NOMO-1 treated with DMSO at 0.1 percent for 48 hours (cell line): Measurements from ENCODE around the gene EPS8.

Experiments
- DNase-seq: peaks from one replicate; lab custom pipeline; 2025; ENCODE audit not compliant: unreplicated experiment; lab: John Stamatoyannopoulos, UW

EPS8 gene

DNA sequence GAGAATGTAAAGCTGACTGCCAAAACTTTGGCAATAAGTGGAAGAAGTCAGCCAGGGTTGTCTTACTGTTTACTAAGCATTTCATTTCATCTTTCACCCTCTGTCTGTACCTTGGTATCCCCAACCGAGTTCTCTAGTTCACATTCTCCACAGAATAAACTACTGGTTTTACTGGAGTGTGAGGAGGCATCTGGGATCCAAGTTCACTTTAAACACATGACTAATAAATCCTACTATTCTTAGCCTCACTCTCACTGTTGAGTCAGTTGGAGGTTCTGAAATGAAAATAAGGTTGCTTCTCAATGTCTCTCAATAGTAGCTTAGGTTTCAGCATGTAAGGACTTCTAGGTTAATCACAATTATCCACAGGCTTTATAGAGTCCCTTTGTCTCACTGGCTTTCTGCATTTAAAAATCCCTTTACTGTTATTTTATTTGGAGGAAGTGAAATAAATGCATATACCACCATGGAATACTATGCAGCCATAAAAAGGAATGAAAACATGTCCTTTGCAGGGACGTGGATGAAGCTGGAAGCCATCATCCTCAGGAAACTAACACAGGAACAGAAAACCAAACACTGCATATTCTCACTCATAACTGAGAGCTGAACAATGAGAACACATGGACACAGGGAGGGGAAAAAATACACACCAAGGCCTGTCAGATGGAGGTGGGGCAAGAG, 95.8 kb downstream of the EPS8 start:
- DNase-seq = no peak

DNA sequence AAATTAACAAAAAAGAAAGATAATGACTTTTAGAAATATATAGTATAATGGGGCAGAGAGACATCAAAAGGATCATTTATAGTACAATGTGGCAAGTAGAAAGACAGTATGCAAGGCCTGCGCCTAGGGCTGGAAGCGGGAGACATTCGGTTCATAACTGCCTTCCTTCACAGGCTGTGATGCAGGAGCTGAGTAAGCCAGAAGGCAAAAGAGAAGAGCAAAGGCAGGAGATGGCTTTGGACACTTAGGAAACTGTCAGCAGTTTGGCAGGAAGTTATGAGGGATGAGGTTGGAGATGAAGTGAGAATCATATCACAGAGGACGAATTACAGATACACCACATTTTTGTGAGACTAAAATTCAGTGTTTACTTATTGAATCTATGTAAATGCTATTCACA, 97.8 kb downstream of the EPS8 start:
- DNase-seq = no peak

DNA sequence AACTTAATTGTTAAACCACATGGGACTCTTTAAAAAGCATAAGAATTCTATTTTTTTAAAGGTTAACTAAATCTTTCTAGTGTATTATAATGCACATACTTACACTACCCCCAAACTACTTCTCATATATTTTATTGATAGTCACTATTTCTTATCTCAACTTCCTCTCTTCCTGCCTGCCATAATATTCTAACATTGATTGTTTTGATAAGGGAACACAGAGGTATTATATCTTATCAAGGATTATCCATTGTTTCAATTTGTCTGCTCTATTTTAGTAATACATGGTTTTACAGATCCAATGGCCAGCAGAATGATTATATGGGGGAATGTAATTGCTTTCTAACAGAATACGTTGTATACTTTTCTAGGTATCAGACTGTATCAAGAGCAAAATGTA, 98.9 kb downstream of the EPS8 start:
- no peak for DNase-seq

DNA sequence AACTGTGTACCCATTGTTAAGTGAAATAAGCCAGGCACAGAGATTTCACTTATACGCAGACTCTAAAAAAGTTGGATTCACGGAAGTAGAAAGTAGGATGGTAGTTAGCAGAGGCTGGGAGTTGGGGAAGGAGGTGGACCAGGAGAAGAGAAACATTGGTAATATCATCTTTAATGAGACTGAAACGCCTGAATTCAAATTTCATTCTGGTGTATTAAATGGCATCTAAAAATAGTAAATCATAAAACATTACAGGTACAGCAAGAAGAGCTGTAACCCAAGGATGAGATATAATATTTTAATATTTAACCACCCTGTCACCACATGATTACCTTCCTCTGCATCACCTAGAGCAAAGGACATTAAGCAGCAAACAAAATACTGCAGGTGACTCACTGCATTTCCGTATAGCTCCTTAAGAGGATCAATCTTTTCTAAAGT, 99.4 kb downstream of the EPS8 start:
- no peak for DNase-seq

DNA sequence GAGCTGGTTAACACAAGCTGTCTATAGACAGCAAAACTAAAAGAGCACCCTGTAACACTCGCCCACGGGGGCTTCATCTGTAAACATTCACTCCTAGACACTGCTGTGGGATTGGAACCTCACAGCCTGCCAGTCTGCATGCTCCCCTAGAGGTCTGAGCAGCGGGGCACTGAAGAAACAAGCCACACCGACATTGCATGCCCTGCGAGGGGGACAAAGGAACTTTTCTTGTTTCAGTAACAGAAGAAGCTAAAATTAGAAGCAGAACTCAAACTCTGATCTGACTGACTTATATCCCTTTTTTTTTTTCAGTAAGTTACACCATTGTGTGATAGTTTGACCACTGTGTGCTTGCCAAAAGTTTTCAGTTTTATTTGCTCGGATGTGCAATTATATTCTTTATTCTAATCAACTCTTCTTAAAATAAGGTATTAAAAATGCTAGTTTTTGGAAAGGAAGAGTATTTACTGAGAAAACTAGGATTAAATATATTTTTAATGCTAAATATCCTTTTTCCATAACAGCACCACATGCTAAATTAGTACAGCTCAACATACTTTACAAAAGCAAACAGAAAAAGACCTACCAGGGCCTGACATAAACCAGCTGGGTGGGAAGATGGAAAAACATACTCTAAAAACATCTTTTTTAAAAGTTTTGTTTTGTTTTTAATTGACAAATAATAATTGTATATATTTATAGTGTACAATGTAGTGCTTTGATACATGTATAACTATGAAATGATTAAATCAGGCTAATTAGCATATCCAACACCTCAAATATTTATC, 100.2 kb downstream of the EPS8 start:
- peak; percentile 66 for DNase-seq

DNA sequence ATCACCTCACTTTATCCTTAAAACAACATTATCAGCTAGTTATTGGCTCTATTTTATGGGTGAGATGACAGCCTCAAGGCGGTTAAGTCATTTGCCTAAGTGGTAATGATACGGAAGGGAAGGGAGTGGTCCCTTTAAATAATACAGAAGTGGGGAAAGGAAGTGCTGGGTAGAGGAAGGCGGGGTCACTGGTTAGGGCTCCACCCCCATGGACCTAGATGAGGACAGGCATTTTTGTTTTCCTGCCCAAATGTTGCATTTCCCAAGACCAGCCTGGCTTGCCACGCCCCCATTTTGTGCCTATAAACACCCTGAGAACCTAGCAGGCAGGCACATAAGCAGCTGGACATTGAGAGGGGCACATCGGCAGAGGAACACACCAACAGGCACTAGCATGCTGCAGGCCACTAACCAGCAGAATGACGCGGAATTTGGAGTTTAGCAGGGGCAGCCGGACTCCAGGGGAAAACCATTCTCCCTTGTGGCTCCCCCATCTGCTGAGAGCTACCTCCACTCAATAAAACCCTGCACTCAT, 100.9 kb downstream of the EPS8 start:
- peak; percentile 91 for DNase-seq

DNA sequence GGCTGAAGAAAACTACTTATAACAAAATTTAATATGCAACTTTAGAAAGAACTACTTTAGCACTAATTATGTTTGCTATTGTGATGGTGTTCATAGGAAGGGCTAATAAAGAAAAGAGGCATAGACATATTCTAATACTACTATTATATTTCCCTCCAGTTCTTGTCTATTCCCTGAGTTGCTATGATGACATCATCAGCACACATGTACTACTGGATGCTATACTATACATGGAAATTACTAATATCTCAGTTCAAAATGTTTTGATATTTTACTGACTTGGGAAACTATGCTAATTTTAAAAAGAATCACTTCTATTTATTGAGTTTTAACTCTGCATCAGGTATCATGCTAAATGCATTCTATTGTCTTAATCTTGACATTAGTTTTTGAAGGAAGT, 101.6 kb downstream of the EPS8 start:
- DNase-seq = no peak

DNA sequence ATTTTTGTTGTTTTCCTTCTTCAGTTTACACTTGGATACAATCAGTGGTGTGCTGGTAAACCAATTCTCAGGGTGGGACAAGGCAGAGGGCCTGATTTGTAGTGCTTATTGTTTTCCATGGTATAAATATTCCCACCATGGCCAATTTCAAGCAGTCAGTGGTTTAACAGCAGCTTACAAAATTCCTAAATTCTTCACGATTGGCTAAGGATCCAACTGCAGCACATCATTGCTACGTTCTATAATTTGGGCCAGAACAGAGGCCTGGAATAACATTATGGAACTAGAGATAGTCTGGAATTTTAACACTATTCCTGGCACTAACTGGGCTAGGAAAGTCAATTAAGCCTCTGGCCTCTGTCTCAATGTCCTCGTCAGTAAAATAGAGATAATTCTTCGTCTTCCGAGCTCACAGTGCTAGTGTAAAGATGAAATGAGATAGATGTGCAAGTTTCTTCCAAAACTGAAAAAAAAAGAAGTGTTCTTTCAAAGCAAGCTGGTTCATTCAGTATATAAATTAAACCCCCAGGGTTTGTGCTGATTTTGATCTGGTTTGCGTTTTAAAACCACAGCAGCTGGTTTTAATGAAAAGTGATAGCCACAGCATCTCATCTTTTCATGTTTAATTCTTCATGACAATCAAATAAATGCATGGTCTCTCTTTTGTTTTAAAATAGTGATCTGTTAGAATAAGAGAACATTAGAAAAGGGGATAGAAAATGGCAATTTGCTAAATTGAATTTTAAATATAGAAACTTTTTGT, 104.1 kb downstream of the EPS8 start:
- DNase-seq = no peak

DNA sequence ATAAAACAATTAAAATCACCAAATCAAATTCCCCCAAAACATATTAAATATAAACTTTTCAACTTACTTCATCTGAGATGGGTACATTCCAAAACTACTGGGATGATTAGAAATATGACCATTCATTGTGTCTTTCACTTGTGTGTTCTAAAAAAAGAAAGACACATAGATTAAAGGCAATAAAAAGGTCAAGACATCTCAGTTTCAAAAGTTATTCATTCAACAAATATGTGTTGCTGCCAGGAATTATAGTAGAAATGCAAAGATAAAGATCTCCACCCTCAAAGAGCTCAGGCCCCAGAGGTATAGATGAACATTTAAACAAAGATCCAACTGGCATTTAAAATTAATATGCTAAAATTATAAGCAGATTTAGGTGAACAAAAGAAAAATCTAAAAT, 106.4 kb downstream of the EPS8 start:
- DNase-seq = no peak

DNA sequence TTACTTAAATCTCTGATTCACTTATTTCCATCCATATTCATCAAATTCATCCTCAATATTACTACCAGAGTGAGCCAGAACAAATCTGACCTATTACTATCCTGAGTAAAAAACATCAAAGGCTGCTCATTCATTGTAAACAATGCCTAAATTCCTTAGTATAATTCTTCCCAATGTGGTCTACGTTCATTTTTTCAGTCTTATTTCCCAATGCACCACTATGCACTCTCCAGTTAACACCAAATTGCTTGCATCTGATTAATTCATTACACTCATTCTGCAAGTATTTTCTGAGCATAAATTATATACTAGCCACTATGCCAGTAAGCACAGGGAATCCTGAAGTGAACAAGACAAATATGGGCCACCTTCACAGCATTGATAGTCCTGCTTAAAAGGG, 110.0 kb downstream of the EPS8 start:
- no peak for DNase-seq

DNA sequence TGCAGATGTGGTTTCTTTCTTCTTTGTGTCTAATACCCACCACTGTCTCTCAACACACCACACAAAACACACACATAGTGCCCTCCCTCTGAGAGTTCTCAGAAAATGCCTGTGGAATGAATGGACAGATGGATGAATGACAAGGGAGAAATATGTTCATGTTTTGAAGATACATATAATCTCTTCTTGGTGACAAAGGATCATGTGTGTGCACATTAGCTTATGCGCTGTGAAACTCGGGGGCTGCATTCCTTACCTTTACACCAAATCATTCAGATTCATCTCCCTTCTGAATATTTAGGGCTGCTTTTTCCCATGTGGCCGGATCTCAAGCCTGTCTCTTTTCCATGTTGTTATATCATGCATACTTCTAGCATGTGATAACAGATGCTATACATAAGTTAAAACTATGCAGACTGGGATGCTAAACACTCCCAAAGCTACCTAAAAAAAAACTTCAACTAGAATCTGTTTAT, 111.4 kb downstream of the EPS8 start:
- no peak for DNase-seq

DNA sequence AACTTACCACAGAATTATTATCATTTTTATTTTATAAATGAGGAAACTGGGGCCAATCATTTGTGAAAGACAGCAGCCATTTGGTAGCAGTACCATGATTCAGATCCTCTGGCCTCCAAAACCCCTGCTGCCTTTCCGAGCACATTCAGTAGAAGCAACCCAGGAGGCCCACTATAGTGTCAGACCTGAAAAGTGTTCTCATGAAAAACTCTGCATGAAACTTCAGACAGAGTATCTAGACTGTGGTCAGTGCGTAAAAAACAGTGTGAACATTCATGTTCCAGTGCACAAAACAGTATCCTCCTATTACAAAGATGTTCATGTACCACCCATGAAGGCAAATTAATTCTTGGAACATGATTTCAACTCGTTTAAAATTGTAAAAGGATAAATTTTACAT, 112.0 kb downstream of the EPS8 start:
- no peak for DNase-seq

DNA sequence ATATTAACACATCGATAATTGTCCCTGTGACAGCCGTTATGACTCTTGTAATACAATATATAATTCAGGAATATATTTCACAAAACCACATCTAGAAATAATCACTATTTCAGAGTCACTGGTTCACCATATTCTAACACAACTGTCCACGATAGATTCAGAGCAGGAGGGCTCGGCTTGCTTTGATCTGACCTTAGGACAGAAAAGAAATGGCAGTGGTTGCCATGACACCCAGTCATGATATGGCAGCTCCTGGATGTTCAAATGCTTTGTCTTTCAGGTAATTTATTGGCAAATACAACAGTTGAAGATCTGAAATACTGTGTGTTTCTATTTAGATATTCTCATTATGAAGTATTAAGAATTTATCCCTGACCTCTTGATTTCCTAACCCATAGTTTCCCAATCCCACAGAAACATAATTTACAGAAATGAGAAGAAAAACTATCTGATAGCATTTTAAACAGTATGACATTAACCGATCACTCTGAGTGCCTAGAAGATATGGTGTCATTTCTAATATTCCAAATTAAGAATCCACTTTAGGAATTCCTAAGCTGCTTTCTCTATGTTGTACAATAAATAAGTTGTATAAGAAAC, 116.4 kb downstream of the EPS8 start:
- DNase-seq = no peak

DNA sequence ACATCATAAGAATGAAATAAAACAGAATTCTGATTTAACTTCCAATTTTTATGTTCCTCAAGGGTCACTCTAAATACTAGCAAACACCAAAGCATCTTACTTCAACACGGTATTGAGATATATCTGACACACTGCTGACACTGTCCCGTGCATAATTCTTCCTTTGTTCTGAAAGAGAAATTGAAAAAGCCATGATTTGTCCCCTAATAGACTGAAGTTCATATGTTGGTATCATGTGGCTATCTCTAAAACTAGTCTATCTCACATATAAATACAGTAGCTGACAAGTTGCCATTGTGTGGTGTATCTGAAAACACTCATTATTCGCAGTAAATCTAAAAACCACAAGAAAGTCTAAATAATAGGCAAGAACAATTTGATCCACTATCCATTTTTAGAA, 118.4 kb downstream of the EPS8 start:
- no peak for DNase-seq

DNA sequence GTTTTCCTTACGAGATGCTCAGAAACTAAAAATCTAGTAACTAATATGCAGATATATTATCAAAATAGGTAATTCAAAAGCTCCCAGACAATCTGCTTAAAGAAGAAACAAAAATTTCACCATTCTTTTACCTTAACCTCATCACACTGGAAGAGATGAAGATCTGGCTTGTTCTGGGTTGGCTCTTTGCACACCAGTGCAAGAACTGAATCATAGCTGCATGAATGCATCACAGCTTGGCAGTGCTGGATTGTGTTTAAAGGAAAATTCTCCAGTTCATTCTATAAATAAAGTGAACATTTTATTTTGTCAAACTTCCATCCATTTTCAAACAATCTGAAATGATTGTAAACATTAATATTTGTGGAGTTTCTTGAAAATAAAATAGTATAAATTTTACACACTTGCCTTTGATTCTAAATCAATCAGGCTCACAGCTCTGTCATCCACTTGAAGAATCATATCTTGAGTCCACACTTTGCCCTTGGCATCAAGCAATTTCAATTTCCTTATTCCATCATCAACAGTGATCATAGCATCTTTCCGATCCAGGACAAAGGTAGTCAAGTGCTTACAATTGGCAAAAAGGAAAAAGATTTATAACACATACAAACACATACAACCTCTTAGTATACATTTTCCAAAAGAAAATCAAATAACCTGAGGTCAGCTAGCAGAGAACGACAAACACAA, 119.8 kb downstream of the EPS8 start:
- no peak for DNase-seq

DNA sequence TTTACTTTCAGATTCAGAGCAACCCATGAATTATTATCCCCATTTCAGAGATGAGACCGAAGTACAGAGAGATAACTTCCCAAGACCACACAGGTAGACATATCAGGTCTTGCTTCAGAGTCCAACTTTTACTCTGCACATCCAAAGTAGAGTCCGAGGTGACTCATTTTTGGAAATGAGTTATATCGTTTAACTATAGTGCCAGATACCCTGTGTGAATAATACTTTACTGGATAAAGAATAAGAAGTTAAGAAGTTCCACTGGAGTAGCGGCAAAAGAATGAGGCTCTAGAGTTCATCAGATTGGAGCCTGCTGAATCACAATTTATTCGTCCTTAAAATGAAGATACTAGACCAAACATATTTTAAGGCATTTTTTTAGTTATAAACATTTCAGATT, 124.7 kb downstream of the EPS8 start:
- DNase-seq = no peak

DNA sequence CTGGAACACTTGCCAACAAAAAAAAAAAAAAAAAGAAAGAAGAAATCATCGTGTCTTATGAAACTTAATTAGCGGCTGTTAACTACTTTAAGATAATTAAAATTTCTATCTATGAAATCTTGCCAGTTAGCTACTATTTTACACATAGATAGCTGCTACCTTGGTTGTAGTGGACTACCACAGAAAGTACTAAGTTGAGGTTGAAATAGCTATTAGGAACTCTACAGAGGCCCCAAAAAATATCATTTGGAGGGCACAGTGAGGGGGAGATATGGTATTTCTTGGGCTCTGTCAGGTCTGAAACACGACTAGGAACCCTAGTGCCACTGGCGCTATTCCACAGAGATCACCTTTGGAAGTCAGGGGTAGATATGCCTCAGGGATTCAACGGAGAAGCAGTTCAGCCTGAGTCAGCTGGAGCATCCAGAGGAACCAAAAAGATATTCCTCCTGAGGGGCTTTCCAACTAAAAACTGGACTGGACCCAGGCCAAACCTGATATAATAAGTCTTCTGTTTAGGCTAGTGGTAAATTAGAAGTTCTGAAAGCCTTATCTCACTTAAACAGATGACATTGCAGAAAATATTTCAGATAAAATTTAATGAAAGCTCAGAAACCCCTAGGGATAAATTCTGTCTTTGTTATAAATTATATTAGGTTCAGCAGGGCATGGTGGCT, 126.1 kb downstream of the EPS8 start:
- DNase-seq = no peak

DNA sequence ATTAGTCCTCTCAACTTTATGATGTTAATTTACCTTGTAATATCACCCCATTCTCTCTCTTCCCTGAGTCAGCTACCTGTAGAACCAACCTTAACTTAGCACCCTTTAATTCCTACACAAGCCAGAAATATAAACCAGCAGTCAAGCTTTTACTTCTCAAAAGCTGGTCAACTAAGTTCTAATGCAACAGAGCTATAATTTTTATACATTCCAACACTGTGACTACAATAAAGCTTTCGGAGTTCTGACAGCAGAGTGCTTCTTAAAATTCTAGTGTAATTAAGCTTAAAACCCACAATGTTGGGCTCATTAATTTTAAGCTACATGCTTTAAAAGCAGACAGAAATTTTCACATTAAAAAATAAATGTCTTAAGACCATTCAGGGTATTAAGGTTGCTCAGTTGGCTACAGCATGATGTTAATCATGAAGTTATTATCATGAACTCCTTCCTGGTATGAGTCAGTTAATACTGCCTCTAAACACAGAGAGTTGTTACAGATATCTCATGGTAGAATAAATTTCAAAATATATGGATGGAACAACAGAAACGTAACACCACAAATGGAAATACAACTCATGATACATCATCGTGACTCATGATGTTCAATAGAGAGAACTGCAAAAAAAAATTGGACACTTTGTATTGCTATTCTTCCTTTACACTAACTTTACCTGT, 126.7 kb downstream of the EPS8 start:
- DNase-seq = no peak

DNA sequence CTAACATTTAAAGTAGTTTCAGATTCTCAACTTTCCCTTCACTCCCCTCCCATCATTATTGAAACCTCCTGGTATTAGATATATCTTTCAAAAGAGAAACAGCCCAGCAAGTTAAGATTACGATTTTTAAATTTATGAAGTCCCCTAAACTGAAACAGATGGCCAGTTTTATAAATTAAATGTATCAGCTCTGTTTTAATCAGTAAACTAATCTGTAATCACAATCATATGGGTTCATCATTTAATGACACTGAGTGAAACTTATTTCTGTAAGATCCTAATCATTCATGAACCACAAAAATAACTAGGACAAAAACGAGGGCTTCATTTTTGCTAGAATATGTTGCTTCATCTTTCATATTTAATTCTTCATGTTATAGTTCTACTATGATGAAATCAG, 137.8 kb downstream of the EPS8 start:
- DNase-seq = no peak
